Activated naive CD8-positive, alpha-beta T cell treated with anti-CD3 and anti-CD28 coated beads, Interleukin-2, amount 10 ng/mL, durations not matched to agents 7 days and 5 days (primary cell): ENCODE results near the gene TMEM182. TPM values are rescaled to one million over a fixed set of nuclear protein-coding genes. Genes with fewer than 3 reads are reported as not detected.

ENCODE experiments used
- ATAC-seq: fragments of 150-1000 bp; cut with Tn5 transposase; one replicate; pipeline ENCODE4 v1.10.0; 2021; ENCODE audit warnings: low read depth, moderate library complexity
- POLR2A ChIA-PET: fragments of 350-600 bp; sonication (Branson Sonifier 250); formaldehyde crosslinking; loops from one replicate; lab custom pipeline; 2021; ENCODE audit warnings: antibody characterized with exemption; lab: Charles Lee
- DNase-seq: peaks from one replicate; pipeline ENCODE4 v3.0.0; 2021
- H3K27ac Mint-ChIP-seq: one replicate; pipeline ENCODE4 v1.8.0; 2022; ENCODE audit warnings: mild to moderate bottlenecking, mixed read lengths
- H3K27me3 Mint-ChIP-seq: one replicate; pipeline ENCODE4 v1.8.0; 2022; ENCODE audit warnings: mild to moderate bottlenecking, moderate library complexity, mixed read lengths
- H3K36me3 Mint-ChIP-seq: one replicate; pipeline ENCODE4 v1.8.0; 2021; ENCODE audit warnings: mild to moderate bottlenecking, mixed read lengths
- H3K4me1 Mint-ChIP-seq: one replicate; pipeline ENCODE4 v1.8.0; 2021; ENCODE audit warnings: mixed read lengths
- H3K4me3 Mint-ChIP-seq: one replicate; pipeline ENCODE4 v1.8.0; 2022; ENCODE audit warnings: mild to moderate bottlenecking, moderate library complexity, mixed read lengths
- H3K9me3 Mint-ChIP-seq: one replicate; pipeline ENCODE4 v1.8.0; 2021; ENCODE audit warnings: mixed read lengths
- total RNA-seq, 2 experiments: library from RNA; stranded (reverse); gene quantifications; one replicate each; pipeline ENCODE4 v1.2.3, GENCODE V29; 2021

Gene TMEM182
- total RNA-seq, 2 experiments from 2014 or later = 3.6 to 6.0 TPM

DNA sequence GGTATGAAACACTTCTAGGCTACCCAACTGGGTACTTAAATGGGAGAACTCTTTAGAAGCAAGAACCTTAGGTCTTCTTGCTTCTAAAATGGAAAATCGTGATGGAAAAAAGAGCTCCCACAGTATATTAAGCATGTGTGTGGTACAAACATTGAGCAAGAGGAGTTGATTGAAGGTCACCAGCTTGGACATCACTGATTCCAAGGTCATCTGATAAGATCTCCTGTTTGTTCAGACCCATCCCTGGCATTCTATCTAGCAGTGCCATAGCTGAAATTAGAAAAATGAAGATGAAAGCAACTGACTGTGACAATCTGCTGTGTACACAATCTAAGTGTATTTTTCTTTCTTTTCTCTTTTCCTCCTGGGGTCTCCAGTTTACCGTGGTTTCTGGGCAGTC lies 35.7 kb downstream of the TMEM182 start:
- POLR2A ChIA-PET = no interaction called here
- H3K27me3 Mint-ChIP-seq = no peaks in the 10 kb centered on the region

DNA sequence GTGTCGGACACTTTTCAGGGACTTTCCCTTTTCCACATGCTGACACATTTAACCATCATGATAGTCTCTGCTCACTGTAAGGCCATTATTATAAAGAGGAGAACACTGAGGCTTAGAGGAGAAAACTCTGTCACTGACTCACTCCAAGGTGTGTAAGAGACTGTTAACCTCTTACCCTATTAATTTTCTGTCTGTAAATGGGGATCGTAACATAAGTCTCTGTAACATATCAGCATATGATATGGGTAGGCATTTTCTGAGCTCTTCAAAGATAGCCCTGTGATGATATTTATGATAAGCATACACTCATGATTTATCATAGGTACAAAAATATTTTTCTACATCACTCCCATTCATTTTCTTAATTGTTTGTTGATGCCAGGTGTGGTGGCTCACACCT lies 36.4 kb downstream of the TMEM182 start:
- no peak overlapping the region for H3K27ac Mint-ChIP-seq
- H3K4me3 Mint-ChIP-seq = no peak overlapping the region
- POLR2A ChIA-PET = no interaction called here
- H3K4me1 Mint-ChIP-seq = peaks cover 7% of the 10 kb centered on the region
- ATAC-seq = no peak
- H3K36me3 Mint-ChIP-seq = peaks cover 43% of the 10 kb centered on the region
- DNase-seq = no peak
- H3K9me3 Mint-ChIP-seq = peaks cover 31% of the 10 kb centered on the region
- no peaks in the 10 kb centered on the region for H3K27me3 Mint-ChIP-seq

More for the DNA sequence above, 35.7 kb downstream of the TMEM182 start:
- H3K9me3 Mint-ChIP-seq = peaks cover 28% of the 10 kb centered on the region
- ATAC-seq = no peak
- H3K4me3 Mint-ChIP-seq = no peak overlapping the region
- no peak for DNase-seq
- H3K36me3 Mint-ChIP-seq = peaks cover 42% of the 10 kb centered on the region
- no peak overlapping the region for H3K27ac Mint-ChIP-seq
- peaks cover 4% of the 10 kb centered on the region for H3K4me1 Mint-ChIP-seq

DNA sequence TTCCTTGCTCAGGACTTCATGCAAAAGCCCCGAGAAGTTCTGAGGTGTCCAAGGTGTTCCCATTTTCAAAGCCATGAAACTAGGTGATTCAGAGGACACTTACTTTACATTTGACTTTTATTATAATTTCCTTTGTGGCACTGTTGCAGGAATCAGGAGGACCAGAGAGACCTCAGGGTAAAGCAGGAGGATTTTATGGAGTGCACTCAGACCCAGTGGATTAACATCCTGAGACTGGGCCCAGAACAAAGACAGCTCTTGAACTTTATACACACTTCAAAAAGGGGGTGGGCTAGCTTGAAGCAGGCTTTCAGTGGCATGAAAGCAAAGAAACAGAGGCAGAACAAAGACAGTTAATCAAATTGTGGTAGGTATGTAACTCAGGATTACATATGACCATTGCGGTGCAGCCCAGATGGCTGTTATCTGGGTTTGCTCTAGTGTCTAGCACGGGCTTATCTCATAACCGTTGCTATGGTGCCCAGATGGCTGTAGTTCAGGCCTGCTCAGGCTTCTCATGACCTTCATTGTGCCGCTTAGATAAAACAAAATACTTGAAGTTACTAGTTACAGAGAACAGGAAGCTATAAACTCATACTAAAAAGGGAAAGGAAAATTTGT lies 39.4 kb downstream of the TMEM182 start:
- POLR2A ChIA-PET = no interaction called here
- Mint-ChIP-seq H3K4me3 (no peak overlapping the region), H3K9me3 (peaks cover 29% of the 10 kb centered on the region), H3K27me3 (no peaks in the 10 kb centered on the region), H3K36me3 (peaks cover 47% of the 10 kb centered on the region), H3K4me1 (peaks cover 14% of the 10 kb centered on the region), H3K27ac (no peak overlapping the region)
- DNase-seq (no peak), ATAC-seq (no peak)

DNA sequence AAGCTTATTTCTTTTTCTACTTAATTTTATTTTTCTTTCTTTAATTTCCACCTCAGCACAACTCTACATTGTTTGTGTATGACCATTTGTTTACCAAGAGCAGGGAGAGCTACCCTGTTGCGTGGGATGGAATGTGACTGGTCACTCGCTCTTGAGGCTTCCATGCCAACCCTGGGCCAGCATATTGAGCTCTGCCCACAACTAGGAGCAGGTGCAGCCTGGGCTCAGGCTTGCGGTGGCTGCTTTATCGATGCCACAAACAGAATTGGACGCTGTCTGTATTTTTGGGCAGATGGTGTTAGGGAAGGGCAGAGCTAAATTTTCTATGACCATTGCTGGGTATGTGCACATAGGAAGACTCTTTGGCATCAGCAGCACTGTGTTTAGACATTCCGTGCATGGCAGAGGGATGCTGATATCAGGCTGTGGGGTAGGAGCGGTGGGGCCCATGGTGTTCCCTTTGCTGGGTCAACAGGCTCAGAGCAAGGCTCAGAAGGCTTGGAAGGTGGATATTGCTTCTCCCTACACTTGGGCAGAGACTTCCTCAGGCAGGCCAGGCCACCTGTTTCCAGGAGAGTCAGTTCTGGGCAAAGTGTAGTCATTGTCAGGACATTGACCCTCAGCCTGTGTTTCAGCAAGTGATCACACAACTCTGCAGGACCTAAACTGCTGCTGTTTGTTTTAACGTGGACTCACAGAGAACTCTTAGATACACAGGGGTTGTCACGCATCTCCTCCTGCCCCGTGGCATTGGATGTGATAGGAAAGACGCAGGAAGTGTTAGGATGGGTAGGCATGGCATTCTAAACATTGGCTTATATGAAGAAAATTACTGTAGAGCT lies 40.2 kb downstream of the TMEM182 start:
- POLR2A ChIA-PET = no interaction called here
- ATAC-seq = no peak
- no peak overlapping the region for H3K4me3 Mint-ChIP-seq
- no peak for DNase-seq
- H3K27me3 Mint-ChIP-seq = no peaks in the 10 kb centered on the region
- no peak overlapping the region for H3K27ac Mint-ChIP-seq
- H3K36me3 Mint-ChIP-seq = peaks cover 47% of the 10 kb centered on the region
- peaks cover 29% of the 10 kb centered on the region for H3K9me3 Mint-ChIP-seq
- H3K4me1 Mint-ChIP-seq = peaks cover 14% of the 10 kb centered on the region

DNA sequence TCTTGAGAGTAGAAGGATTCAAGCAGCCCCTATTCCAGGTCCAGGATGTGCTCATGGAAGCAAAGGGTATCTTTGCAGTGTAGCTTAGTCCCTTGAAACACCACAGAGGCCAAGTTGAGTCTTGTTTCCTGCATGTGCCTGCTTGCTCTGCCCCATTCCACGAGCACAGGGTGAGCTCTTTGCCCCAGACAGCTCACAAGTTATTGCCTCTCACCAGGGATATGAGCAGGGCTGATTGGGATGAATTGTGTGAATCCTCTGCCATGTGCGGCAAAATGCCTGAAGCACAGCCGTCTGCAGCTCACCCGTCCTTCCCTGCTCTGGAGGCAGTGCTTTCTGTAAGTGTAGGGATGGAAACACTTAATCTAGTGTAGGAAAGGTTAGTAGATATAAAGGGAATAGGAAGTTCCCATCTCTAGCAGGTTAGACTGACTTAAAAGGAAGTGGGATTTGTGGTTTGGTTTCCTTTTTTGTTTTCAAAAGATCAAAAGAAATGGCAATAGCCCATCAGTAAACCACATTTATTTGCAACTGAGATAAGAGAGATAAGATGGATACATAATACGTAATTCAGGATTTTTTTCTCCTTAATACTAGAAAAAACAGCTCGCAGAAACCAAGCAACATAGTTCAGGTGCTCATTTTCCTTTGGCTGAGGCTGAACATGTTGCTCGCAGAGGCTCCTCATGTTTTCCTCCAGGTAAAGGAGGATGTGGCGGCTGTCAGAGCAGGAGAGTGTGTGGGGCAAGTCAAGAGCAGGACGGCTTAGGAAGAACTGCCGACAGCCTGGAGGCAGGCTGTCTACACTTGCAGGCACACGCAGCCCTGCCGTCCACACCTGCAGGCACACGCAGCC lies 41.4 kb downstream of the TMEM182 start:
- ATAC-seq = peak; percentile 55

DNA sequence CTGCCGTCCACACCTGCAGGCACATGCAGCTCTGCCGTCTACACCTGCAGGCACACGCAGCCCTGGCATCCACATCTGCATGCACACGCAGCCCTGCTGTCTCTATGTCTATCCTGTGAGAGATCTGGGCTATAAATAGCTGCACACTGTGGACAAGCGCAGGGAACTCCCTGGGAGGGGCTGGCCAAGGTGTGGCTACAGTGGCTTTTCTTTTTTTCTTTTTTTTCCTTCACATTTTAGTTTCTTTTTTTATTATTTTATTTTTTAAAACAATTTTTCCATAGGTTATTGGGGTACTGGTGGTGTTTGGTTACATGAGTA lies 42.0 kb downstream of the TMEM182 start:
- no peak for DNase-seq
- ATAC-seq = no peak
- no peak overlapping the region for H3K27ac Mint-ChIP-seq
- H3K4me1 Mint-ChIP-seq = peaks cover 14% of the 10 kb centered on the region
- peaks cover 29% of the 10 kb centered on the region for H3K9me3 Mint-ChIP-seq
- H3K27me3 Mint-ChIP-seq = peaks cover 3% of the 10 kb centered on the region
- peaks cover 41% of the 10 kb centered on the region for H3K36me3 Mint-ChIP-seq
- POLR2A ChIA-PET = no interaction called here
- H3K4me3 Mint-ChIP-seq = peak overlapping the region; percentile 36

More for the DNA sequence above, 41.4 kb downstream of the TMEM182 start:
- Mint-ChIP-seq H3K27me3 (peaks cover 3% of the 10 kb centered on the region), H3K4me3 (peak overlapping the region; percentile 36), H3K36me3 (peaks cover 43% of the 10 kb centered on the region), H3K9me3 (peaks cover 29% of the 10 kb centered on the region), H3K27ac (no peak overlapping the region), H3K4me1 (peaks cover 14% of the 10 kb centered on the region)
- POLR2A ChIA-PET = no interaction called here
- DNase-seq = peak; percentile 34

DNA sequence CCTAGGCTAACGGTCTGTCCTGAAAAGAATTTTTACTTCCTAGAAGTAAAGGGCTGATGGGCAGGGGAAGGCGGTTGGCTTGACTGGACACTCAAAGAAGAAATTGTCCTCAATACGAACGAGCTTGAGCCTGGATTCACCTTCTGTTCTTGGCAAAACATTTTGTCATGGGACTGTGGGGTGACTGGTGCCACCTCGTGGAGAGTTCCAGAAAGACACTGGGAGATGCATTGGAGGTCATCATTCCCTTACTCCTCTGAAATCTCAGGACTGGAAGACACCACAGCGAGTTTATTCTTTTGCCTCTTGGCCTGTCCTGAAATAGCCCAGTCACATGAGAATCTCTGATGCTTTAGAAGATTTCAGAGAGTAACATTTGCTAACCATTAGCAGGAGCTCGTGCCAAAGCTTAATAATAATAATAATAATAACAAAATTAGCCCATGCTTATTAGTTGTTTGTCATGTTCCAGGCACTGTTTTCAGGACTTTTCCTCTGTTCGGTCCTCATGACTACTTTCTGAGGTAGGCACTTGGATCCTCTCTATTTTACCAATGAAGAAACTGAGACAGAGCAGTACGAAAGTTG lies 44.5 kb downstream of the TMEM182 start:
- H3K4me3 Mint-ChIP-seq = no peak overlapping the region
- H3K27ac Mint-ChIP-seq = no peak overlapping the region
- peaks cover 11% of the 10 kb centered on the region for H3K9me3 Mint-ChIP-seq
- H3K4me1 Mint-ChIP-seq = peaks cover 14% of the 10 kb centered on the region
- POLR2A ChIA-PET = interaction anchor here (1.0 kb wide), 1 partner anchor 69 kb away, joined by 3 read pairs; a partner anchor contains a TSS
- H3K27me3 Mint-ChIP-seq = peaks cover 3% of the 10 kb centered on the region
- peaks cover 18% of the 10 kb centered on the region for H3K36me3 Mint-ChIP-seq
- no peak for ATAC-seq
- peak; percentile 50 for DNase-seq

DNA sequence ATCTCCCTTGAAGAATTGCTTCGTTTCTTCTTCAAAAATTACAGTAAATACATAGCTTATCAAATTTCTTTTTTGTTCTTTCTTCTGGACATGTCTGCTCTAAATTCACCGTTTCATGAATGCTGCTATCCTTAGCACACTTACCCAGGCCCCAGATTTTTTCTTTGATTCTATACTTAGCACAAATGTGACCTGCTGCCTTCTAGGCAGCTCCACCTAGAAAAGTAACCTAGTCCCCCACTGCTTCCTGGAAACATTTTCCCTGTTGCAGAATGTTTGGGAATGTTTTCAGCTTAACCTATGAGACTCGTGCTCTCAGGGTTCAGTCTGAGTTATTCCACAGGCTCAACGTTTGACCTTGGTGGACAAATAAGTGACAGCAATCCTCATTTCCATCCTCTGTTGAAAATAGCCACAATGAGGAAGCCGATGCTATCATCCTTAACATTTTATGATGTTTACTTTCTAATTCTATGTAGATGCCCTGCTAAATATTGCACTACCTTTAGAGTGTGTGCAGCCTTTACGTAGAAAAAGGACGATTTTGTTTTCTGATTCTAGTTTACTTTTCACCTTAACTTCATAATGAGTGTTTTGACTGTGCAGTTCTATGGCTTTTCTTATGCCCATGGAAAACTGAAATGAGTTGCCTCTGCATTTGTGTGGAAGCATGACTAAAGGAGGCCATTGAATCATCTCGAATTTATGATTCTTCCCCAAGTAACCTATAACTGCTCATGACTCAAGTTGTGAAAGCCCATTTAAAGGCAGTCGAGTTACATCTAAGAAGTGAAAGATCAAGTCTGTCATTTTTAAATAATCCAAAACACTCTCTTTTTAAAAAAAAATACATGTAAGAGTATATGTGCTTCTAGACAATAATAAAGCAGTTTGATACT lies 47.7 kb downstream of the TMEM182 start:
- Mint-ChIP-seq H3K27me3 (peaks cover 3% of the 10 kb centered on the region), H3K4me1 (no peaks in the 10 kb centered on the region), H3K9me3 (no peaks in the 10 kb centered on the region), H3K36me3 (no peaks in the 10 kb centered on the region), H3K27ac (no peak overlapping the region), H3K4me3 (no peak overlapping the region)
- DNase-seq = no peak
- ATAC-seq = no peak
- POLR2A ChIA-PET = no interaction called here

DNA sequence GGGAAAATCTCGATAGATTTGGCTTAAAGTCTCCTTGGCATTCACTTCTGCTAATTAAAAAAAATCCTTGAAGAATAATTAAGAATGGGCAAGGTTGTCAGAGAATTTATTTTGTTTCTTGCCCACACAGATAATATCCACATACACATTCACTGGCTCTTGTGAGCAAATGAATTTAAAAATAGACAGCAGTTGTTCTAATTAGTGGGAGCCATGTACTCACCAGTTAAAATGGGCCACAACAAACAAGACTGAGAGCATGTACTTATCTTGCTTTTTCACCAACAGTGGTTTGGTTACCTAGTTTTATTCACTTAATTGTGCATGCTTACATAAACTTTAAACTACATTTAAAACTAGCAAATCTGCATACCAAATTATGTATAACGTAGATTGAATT lies 53.5 kb downstream of the TMEM182 start:
- Mint-ChIP-seq H3K4me3 (no peak overlapping the region), H3K4me1 (no peaks in the 10 kb centered on the region), H3K27me3 (no peaks in the 10 kb centered on the region), H3K27ac (no peak overlapping the region), H3K9me3 (peaks cover under 1% of the 10 kb centered on the region), H3K36me3 (no peaks in the 10 kb centered on the region)
- no peak for DNase-seq
- no peak for ATAC-seq
- POLR2A ChIA-PET = no interaction called here

DNA sequence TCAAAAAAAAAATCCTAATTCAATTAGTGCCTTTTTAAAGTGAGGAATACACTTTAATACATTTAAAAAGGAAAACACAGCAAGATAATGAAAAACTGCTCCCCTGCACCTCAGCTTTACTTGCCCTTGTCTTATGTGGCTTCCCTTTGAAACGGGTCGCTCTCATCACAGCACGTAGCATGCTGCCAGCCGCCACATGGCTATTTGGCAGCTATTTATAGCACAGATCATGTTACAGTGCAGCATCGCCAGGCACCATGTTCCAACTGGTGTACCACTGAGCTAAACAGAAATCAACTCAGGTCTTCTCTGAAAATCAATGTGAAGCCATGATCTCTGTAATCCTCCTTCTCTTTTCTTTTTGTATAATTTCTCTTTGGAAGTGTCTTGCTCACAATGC lies 65.1 kb downstream of the TMEM182 start:
- H3K4me1 Mint-ChIP-seq = no peaks in the 10 kb centered on the region
- no peak overlapping the region for H3K4me3 Mint-ChIP-seq
- H3K27ac Mint-ChIP-seq = no peak overlapping the region
- H3K27me3 Mint-ChIP-seq = no peaks in the 10 kb centered on the region
- DNase-seq = no peak
- no peaks in the 10 kb centered on the region for H3K36me3 Mint-ChIP-seq
- POLR2A ChIA-PET = no interaction called here
- no peak for ATAC-seq
- peaks cover 4% of the 10 kb centered on the region for H3K9me3 Mint-ChIP-seq

DNA sequence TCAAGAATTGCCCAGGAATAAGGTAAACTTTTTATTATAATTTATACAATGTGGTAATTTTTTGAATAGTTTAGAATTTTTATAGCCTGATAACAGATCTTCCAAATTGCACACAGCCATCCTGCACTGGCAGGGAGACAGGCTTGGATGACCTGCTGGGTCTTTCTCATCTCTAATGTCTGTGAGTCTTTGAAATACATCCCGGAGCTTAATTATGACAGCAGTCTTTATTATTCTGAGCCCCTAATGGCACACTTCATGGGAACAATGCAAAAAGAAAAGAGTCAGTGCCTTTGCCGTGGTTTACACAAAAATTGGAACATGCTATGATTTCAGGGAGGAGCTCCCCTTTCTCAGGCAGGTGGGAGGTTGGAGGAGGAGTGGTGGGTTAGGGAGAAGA lies 71.0 kb downstream of the TMEM182 start:
- H3K4me1 Mint-ChIP-seq = no peaks in the 10 kb centered on the region
- H3K27ac Mint-ChIP-seq = no peak overlapping the region
- DNase-seq (no peak), ATAC-seq (no peak)
- POLR2A ChIA-PET = no interaction called here
- no peaks in the 10 kb centered on the region for H3K27me3 Mint-ChIP-seq
- no peak overlapping the region for H3K4me3 Mint-ChIP-seq
- no peaks in the 10 kb centered on the region for H3K36me3 Mint-ChIP-seq
- H3K9me3 Mint-ChIP-seq = peaks cover 4% of the 10 kb centered on the region

DNA sequence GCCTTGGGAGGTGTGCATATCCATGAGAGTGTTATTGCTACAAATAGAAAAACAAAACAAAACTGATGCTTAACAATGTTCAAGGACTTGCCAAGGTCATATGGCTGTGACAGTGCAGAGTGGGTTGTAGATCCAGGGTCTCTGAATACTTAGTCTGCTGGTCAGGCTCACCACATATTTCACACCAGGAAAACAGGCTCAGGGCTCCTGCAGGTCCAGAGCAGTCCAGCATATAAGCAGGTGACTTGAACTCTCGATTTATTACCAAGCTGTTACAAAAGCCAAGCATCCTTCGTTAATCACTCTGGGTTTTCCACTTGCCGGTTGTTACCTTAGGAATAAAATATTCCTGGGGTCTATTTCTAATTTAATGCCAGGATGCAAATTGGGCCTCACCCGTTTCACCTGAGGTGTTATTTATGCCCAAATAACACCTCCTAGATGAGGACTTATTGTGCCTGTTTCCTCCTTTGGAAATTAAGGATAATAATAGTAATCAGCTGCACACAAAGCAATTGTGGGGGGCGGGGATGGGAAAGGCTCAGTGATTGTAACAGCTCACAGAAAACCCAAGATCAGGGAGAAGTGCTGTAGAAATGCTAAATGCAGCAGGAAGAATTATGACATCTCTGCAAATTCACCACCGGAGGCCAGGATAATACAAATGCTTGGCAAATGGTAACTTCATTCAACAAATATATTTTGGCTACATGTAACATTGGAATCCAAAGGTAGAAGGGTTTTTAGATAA lies 72.9 kb downstream of the TMEM182 start:
- no peak for ATAC-seq
- POLR2A ChIA-PET = no interaction called here

More for the DNA sequence above, 72.9 kb downstream of the TMEM182 start:
- Mint-ChIP-seq H3K36me3 (no peaks in the 10 kb centered on the region), H3K4me3 (no peak overlapping the region), H3K9me3 (peaks cover 3% of the 10 kb centered on the region), H3K27me3 (no peaks in the 10 kb centered on the region), H3K27ac (no peak overlapping the region), H3K4me1 (no peaks in the 10 kb centered on the region)
- DNase-seq = no peak
